Keratinocyte (primary cell): ENCODE data around the gene CPEB4. TPM values are rescaled to one million over a fixed set of nuclear protein-coding genes. Genes with fewer than 3 reads are reported as not detected.

Experiments
- DNase-seq: peaks from one replicate; pipeline ENCODE4 v3.0.0-alpha.2; 2011; ENCODE audit warnings: low read depth, missing footprints, low spot score
- FAIRE-seq: peaks from 2 replicates; lab custom pipeline; 2011; peaks lifted over from hg19 to GRCh38; lab: Jason Lieb, UNC
- H2AFZ ChIP-seq: 2 replicates; pipeline ENCODE4 v1.6.0; 2012; ENCODE audit warnings: low read length, control low read depth, inconsistent platforms; ENCODE audit not compliant: control insufficient read depth
- H3K27ac ChIP-seq: 2 replicates; pipeline ENCODE4 v1.5.1; 2011; ENCODE audit warnings: low read length; ENCODE audit not compliant: control insufficient read depth, insufficient read depth
- H3K27me3 ChIP-seq: 3 replicates; pipeline ENCODE4 v1.6.0; 2011; ENCODE audit warnings: low read length; ENCODE audit not compliant: control insufficient read depth, insufficient read depth; ENCODE audit errors: extremely low read depth
- H3K36me3 ChIP-seq, 2 experiments: 2 replicates in 1 of 2; 3 replicates in 1 of 2; pipeline ENCODE4 v1.5.1; 2011; ENCODE audit warnings: low read length in 2 of 2, mild to moderate bottlenecking in 1 of 2; ENCODE audit not compliant: control insufficient read depth in 2 of 2, insufficient read depth in 2 of 2; ENCODE audit errors: extremely low read depth in 1 of 2
- H3K4me1 ChIP-seq: 3 replicates; pipeline ENCODE4 v1.5.1; 2011; ENCODE audit warnings: low read length; ENCODE audit not compliant: control insufficient read depth, insufficient read depth; ENCODE audit errors: extremely low read depth
- H3K4me2 ChIP-seq: 3 replicates; pipeline ENCODE4 v1.6.0; 2011; ENCODE audit warnings: low read depth, low read length; ENCODE audit not compliant: control insufficient read depth, insufficient read depth; ENCODE audit errors: extremely low read depth
- H3K4me3 ChIP-seq, 3 experiments: fragments of 200-600 bp in 1 of 3; sonication (generic) in 1 of 3; 2 replicates in 2 of 3; 3 replicates in 1 of 3; pipeline ENCODE4 v1.5.1; 2011 to 2016; ENCODE audit warnings: low read length in 3 of 3, mild to moderate bottlenecking in 3 of 3, control low read depth in 2 of 3, inconsistent platforms in 1 of 3, low read depth in 1 of 3, mixed read lengths in 1 of 3, mixed run types in 1 of 3, moderate library complexity in 1 of 3; ENCODE audit not compliant: control insufficient read depth in 2 of 3, insufficient read depth in 2 of 3; ENCODE audit errors: extremely low read depth in 1 of 3
- H3K79me2 ChIP-seq: 2 replicates; pipeline ENCODE4 v1.6.0; 2012; ENCODE audit warnings: low read length; ENCODE audit not compliant: control insufficient read depth, insufficient read depth
- H3K9ac ChIP-seq: 3 replicates; pipeline ENCODE4 v1.6.0; 2011; ENCODE audit warnings: low read length; ENCODE audit not compliant: control insufficient read depth, insufficient read depth; ENCODE audit errors: extremely low read depth
- H3K9me1 ChIP-seq: 3 replicates; pipeline ENCODE4 v1.6.0; 2011; ENCODE audit warnings: low read length; ENCODE audit not compliant: control insufficient read depth, insufficient read depth; ENCODE audit errors: extremely low read depth
- H3K9me3 ChIP-seq: 2 replicates; pipeline ENCODE4 v1.5.1; 2012; ENCODE audit warnings: low read depth, low read length; ENCODE audit not compliant: control insufficient read depth
- H4K20me1 ChIP-seq: 3 replicates; pipeline ENCODE4 v1.6.0; 2011; ENCODE audit warnings: low read length; ENCODE audit not compliant: control insufficient read depth, insufficient read depth; ENCODE audit errors: extremely low read depth
- CTCF ChIP-seq, 3 experiments: IDR thresholded peaks in 1 of 3; conservative IDR thresholded peaks in 1 of 3; optimal IDR thresholded peaks in 1 of 3; 2 replicates in 2 of 3; 3 replicates in 1 of 3; pipeline versions ENCODE3 to v1.5.1; 2011; ENCODE audit warnings: low read length in 3 of 3, mild to moderate bottlenecking in 3 of 3, moderate library complexity in 2 of 3, control low read depth in 1 of 3, inconsistent platforms in 1 of 3; ENCODE audit not compliant: insufficient read depth in 2 of 3; ENCODE audit errors: extremely low read depth in 1 of 3
- EZH2 ChIP-seq: IDR thresholded peaks from one replicate; pipeline ENCODE4 v1.6.1; 2012; ENCODE audit warnings: inconsistent platforms, mild to moderate bottlenecking, low read length, moderate library complexity
- dilution Hi-C: fragments of 300-500 bp; cut with MboI; formaldehyde crosslinking; loops from one replicate; pipeline ENCODE4 v1.7.0; 2020; ENCODE audit warnings: low sequenced_read_pairs; ENCODE audit not compliant: extremely low pct_ligation_motif_present
- polyA plus RNA-seq, 5 experiments: library from polyadenylated mRNA; depleted of rRNA in 3 of 5; stranded (reverse) in 3 of 5; stranded (forward) in 1 of 5; unstranded in 1 of 5; fragments of >200 nt; gene quantifications; 1 replicate in 1 of 5; 2 replicates in 3 of 5; 3 replicates in 1 of 5; pipeline versions ENCODE4 v1.2.1 to v1.2.3, GENCODE V29; 2011 to 2012; ENCODE audit warnings: missing spikeins in 2 of 5, low read depth in 1 of 5, low replicate concordance in 1 of 5

The CPEB4 gene
- polyA plus RNA-seq, 1 donor (not counting 4 experiments of a cell fraction or from before 2014, with no cell fraction given): 13.8 TPM

GRCh38 chr5:173840111-173840983 is 47.8 kb upstream of the CPEB4 start:
- Histone ChIP-seq H4K20me1 (no peaks in the 10 kb centered on the region), H3K79me2 (no peaks in the 10 kb centered on the region), H3K27me3 (no peaks in the 10 kb centered on the region), H3K9me1 (no peaks in the 10 kb centered on the region), H3K9ac (no peak overlapping the region), H3K36me3 (no peaks in the 10 kb centered on the region), H3K4me1 (peaks cover 1% of the 10 kb centered on the region), H3K4me2 (no peak overlapping the region), H3K9me3 (no peaks in the 10 kb centered on the region), H2AFZ (no peak overlapping the region), H3K4me3 (no peak overlapping the region), H3K27ac (no peak overlapping the region)
- dilution Hi-C loops: no loop called here
- DNase-seq (no peak), FAIRE-seq (no peak)
- TF ChIP-seq EZH2 (no peak), CTCF (optimal IDR thresholded peaks at IDR 0.05 in 1 of 3, IDR thresholded peaks at IDR 0.05 in 1 of 3, conservative IDR thresholded peaks at IDR 0.05 in 1 of 3; ENCODE audit: extremely low read depth in 1 of 3, insufficient read depth in 2 of 3, low read length in 3 of 3) (no peak)

GRCh38 chr5:173841710-173842109 is 46.4 kb upstream of the CPEB4 start:
- no peak overlapping the region for H3K4me3 ChIP-seq
- no peaks in the 10 kb centered on the region for H3K36me3 ChIP-seq
- H3K79me2 ChIP-seq: no peaks in the 10 kb centered on the region
- H3K4me1 ChIP-seq: peaks cover 8% of the 10 kb centered on the region
- dilution Hi-C loops: no loop called here
- H3K9me3 ChIP-seq: no peaks in the 10 kb centered on the region
- no peak overlapping the region for H2AFZ ChIP-seq
- H3K27me3 ChIP-seq: no peaks in the 10 kb centered on the region
- no peaks in the 10 kb centered on the region for H4K20me1 ChIP-seq
- FAIRE-seq: no peak
- no peak overlapping the region for H3K4me2 ChIP-seq
- no peak for DNase-seq
- no peaks in the 10 kb centered on the region for H3K9me1 ChIP-seq
- no peak overlapping the region for H3K9ac ChIP-seq
- H3K27ac ChIP-seq: no peak overlapping the region
- TF ChIP-seq EZH2 (no peak), CTCF (optimal IDR thresholded peaks at IDR 0.05 in 1 of 3, IDR thresholded peaks at IDR 0.05 in 1 of 3, conservative IDR thresholded peaks at IDR 0.05 in 1 of 3; ENCODE audit: extremely low read depth in 1 of 3, insufficient read depth in 2 of 3, low read length in 3 of 3) (no peak)
